SK-N-SH treated with all-trans-retinoic acid at 6 μM for 48 hours (cell line): Measurements from ENCODE around the gene RSPH9.
"Not testable (repeated sequence)": the region's sequence is repeated elsewhere in the genome, so short reads cannot be mapped to it uniquely, and the experiment has no call there.

Source experiments
- ATAC-seq: fragments of 200-7000 bp; cut with Tn5 transposase; 3 replicates; pipeline ENCODE4 v1.9.1; 2020; ENCODE audit warnings: mild to moderate bottlenecking, moderate library complexity
- BACH2 ChIP-seq: fragments of 250-450 bp; sonication (Bioruptor Pico); IDR thresholded peaks from 2 replicates; pipeline ENCODE4 v1.9.0; 2021; ENCODE audit warnings: mild to moderate bottlenecking, borderline replicate concordance
- CREB5 ChIP-seq: fragments of 250-450 bp; sonication (Bioruptor Pico); IDR thresholded peaks from 2 replicates; pipeline ENCODE4 v1.5.1; 2020; ENCODE audit warnings: low read depth, mild to moderate bottlenecking, moderate library complexity
- CSDC2 ChIP-seq: fragments of 250-450 bp; sonication (Bioruptor Pico); IDR thresholded peaks from 2 replicates; pipeline ENCODE4 v1.5.0; 2020; ENCODE audit warnings: mild to moderate bottlenecking, moderate library complexity
- CSRNP3 ChIP-seq: fragments of 250-450 bp; sonication (Bioruptor Pico); IDR thresholded peaks from 2 replicates; pipeline ENCODE4 v1.5.1; 2021; ENCODE audit warnings: mild to moderate bottlenecking, moderate library complexity
- ESRRG ChIP-seq: fragments of 250-450 bp; sonication (Bioruptor Pico); IDR thresholded peaks from 2 replicates; pipeline ENCODE4 v1.6.1; 2021; ENCODE audit warnings: mild to moderate bottlenecking
- GLIS3 ChIP-seq: fragments of 250-450 bp; sonication (Bioruptor Pico); IDR thresholded peaks from 2 replicates; pipeline ENCODE4 v1.5.0; 2020; ENCODE audit warnings: mild to moderate bottlenecking, moderate library complexity
- ISL1 ChIP-seq: fragments of 250-450 bp; sonication (Bioruptor Pico); IDR thresholded peaks from 2 replicates; pipeline ENCODE4 v2.1.2; 2022; ENCODE audit warnings: mild to moderate bottlenecking, moderate library complexity
- OSR1 ChIP-seq: fragments of 250-450 bp; sonication (Bioruptor Pico); IDR thresholded peaks from 2 replicates; pipeline ENCODE4 v1.8.0; 2022; ENCODE audit warnings: moderate library complexity, mild to moderate bottlenecking, inconsistent platforms
- PATZ1 ChIP-seq: fragments of 250-450 bp; sonication (Bioruptor Pico); IDR thresholded peaks from 2 replicates; pipeline ENCODE4 v1.8.0; 2020; ENCODE audit warnings: mild to moderate bottlenecking, moderate library complexity, borderline replicate concordance
- PPARA ChIP-seq: fragments of 250-450 bp; sonication (Bioruptor Pico); IDR thresholded peaks from 2 replicates; pipeline ENCODE4 v1.5.0; 2020; ENCODE audit warnings: mild to moderate bottlenecking, borderline replicate concordance
- RARB ChIP-seq: fragments of 250-450 bp; sonication (Bioruptor Pico); IDR thresholded peaks from 2 replicates; pipeline ENCODE4 v1.8.0; 2021; ENCODE audit warnings: mild to moderate bottlenecking, moderate library complexity
- SNAI2 ChIP-seq: fragments of 250-450 bp; sonication (Bioruptor Pico); IDR thresholded peaks from 2 replicates; pipeline ENCODE4 v1.5.0; 2020; ENCODE audit warnings: mild to moderate bottlenecking, moderate library complexity
- TCF4 ChIP-seq: fragments of 250-450 bp; sonication (Bioruptor Pico); IDR thresholded peaks from 2 replicates; pipeline ENCODE4 v1.8.0; 2021; ENCODE audit warnings: mild to moderate bottlenecking, moderate library complexity, borderline replicate concordance
- TOX ChIP-seq: fragments of 250-450 bp; sonication (Bioruptor Pico); IDR thresholded peaks from 2 replicates; pipeline ENCODE4 v1.8.0; 2021; ENCODE audit warnings: mild to moderate bottlenecking, moderate library complexity, borderline replicate concordance
- TSHZ2 ChIP-seq: fragments of 250-450 bp; sonication (Bioruptor Pico); IDR thresholded peaks from 2 replicates; pipeline ENCODE4 v1.5.0; 2020; ENCODE audit warnings: mild to moderate bottlenecking, moderate library complexity
- ZC3H10 ChIP-seq: fragments of 250-450 bp; sonication (Bioruptor Pico); IDR thresholded peaks from 2 replicates; pipeline ENCODE4 v1.5.1; 2021; ENCODE audit warnings: mild to moderate bottlenecking, moderate library complexity
- ZFP3 ChIP-seq: fragments of 250-450 bp; sonication (Bioruptor Pico); IDR thresholded peaks from 2 replicates; pipeline ENCODE4 v1.5.0; 2020; ENCODE audit warnings: mild to moderate bottlenecking, moderate library complexity
- ZFP30 ChIP-seq: fragments of 450-650 bp; formaldehyde crosslinking; IDR thresholded peaks from 2 replicates; pipeline ENCODE4 v1.5.0; 2022; ENCODE audit warnings: mild to moderate bottlenecking, moderate library complexity
- ZNF565 ChIP-seq: fragments of 450-650 bp; formaldehyde crosslinking; conservative IDR thresholded peaks from 2 replicates; pipeline ENCODE4 v1.5.0; 2020; ENCODE audit warnings: low read depth, mild to moderate bottlenecking, moderate library complexity
- ZNF70 ChIP-seq: fragments of 450-650 bp; formaldehyde crosslinking; IDR thresholded peaks from 2 replicates; pipeline ENCODE4 v1.5.0; 2020; ENCODE audit warnings: mild to moderate bottlenecking, moderate library complexity
- ZNF8 ChIP-seq: fragments of 450-650 bp; formaldehyde crosslinking; IDR thresholded peaks from 2 replicates; pipeline ENCODE4 v1.5.0; 2020; ENCODE audit warnings: mild to moderate bottlenecking, moderate library complexity

The RSPH9 gene

GRCh38 chr6:43698584-43699349 is 53.9 kb downstream of the RSPH9 start:
- ATAC-seq, result peak; percentile 64
- TF ChIP-seq ZNF565 (CRISPR knock-in tag), result no peak
- TF ChIP-seq OSR1 (CRISPR knock-in tag), result no peak
- no peak for TF ChIP-seq ISL1 (CRISPR knock-in tag)
- no peak for TF ChIP-seq TOX (CRISPR knock-in tag)
- no peak for TF ChIP-seq PATZ1
- no peak for TF ChIP-seq SNAI2 (CRISPR knock-in tag)
- no peak for TF ChIP-seq ZC3H10
- TF ChIP-seq PPARA (CRISPR knock-in tag), result no peak
- TF ChIP-seq BACH2 (CRISPR knock-in tag), result no peak
- no peak for TF ChIP-seq CSDC2 (CRISPR knock-in tag)
- no peak for TF ChIP-seq CREB5 (CRISPR knock-in tag)
- no peak for TF ChIP-seq ZNF8 (CRISPR knock-in tag)
- no peak for TF ChIP-seq CSRNP3 (CRISPR knock-in tag)
- no peak for TF ChIP-seq ZFP30
- TF ChIP-seq, all 23 proteins: peak for 0

GRCh38 chr6:43699564-43700186 is 54.8 kb downstream of the RSPH9 start:
- peak; percentile 69 for ATAC-seq
- TF ChIP-seq BACH2 (CRISPR knock-in tag) (no peak), ZFP30 (no peak), TSHZ2 (CRISPR knock-in tag) (no peak), CSRNP3 (CRISPR knock-in tag) (no peak), ISL1 (CRISPR knock-in tag) (no peak), ZNF70 (CRISPR knock-in tag) (no peak), GLIS3 (CRISPR knock-in tag) (no peak), ESRRG (no peak), TOX (CRISPR knock-in tag) (no peak), ZC3H10 (no peak), PPARA (CRISPR knock-in tag) (no peak), SNAI2 (CRISPR knock-in tag) (no peak), ZNF8 (CRISPR knock-in tag) (no peak), CSDC2 (CRISPR knock-in tag) (no peak), ZFP3 (CRISPR knock-in tag) (no peak), TCF4 (no peak), RARB (no peak), OSR1 (CRISPR knock-in tag) (no peak), CREB5 (CRISPR knock-in tag) (no peak), PATZ1 (no peak)

GRCh38 chr6:43700939-43701560 is 56.2 kb downstream of the RSPH9 start:
- not testable (repeated sequence) for ATAC-seq
